GM23338 (cell line): ENCODE measurements around the gene KHSRP. TPM values are rescaled to one million over a fixed set of nuclear protein-coding genes. Genes with fewer than 3 reads are reported as not detected.

ENCODE experiments used
- ATAC-seq: fragments of 200-7000 bp; cut with Tn5 transposase; 3 replicates; pipeline ENCODE4 v1.9.1; 2020
- DNase-seq: peaks from one replicate; pipeline ENCODE4 v3.0.0-alpha.2; 2015; ENCODE audit warnings: low spot score
- H2AFZ ChIP-seq: fragments of 200-600 bp; sonication (generic); 2 replicates; pipeline ENCODE4 v1.8.0; 2016; ENCODE audit warnings: antibody characterized with exemption, mild to moderate bottlenecking, moderate library complexity
- H3F3A ChIP-seq: fragments of 200-600 bp; sonication (generic); replicated peaks from 2 replicates; pipeline ENCODE4 v1.8.0; 2017; ENCODE audit warnings: antibody characterized with exemption, mixed run types, low read depth
- H3K27ac ChIP-seq: fragments of 200-600 bp; sonication (generic); 2 replicates; pipeline ENCODE4 v1.6.1; 2016; ENCODE audit warnings: low read depth
- H3K27me3 ChIP-seq: fragments of 200-600 bp; sonication (generic); 2 replicates; pipeline ENCODE4 v1.8.0; 2016; ENCODE audit warnings: mild to moderate bottlenecking, mixed run types, moderate library complexity; ENCODE audit not compliant: insufficient read depth
- H3K36me3 ChIP-seq: fragments of 200-600 bp; sonication (generic); 2 replicates; pipeline ENCODE4 v1.8.0; 2016; ENCODE audit warnings: mild to moderate bottlenecking; ENCODE audit not compliant: insufficient read depth
- H3K4me1 ChIP-seq: fragments of 200-600 bp; sonication (generic); 2 replicates; pipeline ENCODE4 v1.8.0; 2016; ENCODE audit warnings: mild to moderate bottlenecking, moderate library complexity; ENCODE audit not compliant: insufficient read depth
- H3K4me2 ChIP-seq: fragments of 200-600 bp; sonication (generic); 2 replicates; pipeline ENCODE4 v1.7.1; 2017; ENCODE audit warnings: mixed run types
- H3K4me3 ChIP-seq: fragments of 200-600 bp; sonication (generic); 2 replicates; pipeline ENCODE4 v1.6.1; 2016; ENCODE audit warnings: mixed run types
- H3K79me2 ChIP-seq: fragments of 200-600 bp; sonication (generic); replicated peaks from 2 replicates; pipeline ENCODE4 v1.8.0; 2017; ENCODE audit warnings: mild to moderate bottlenecking; ENCODE audit not compliant: insufficient read depth
- H3K9me2 ChIP-seq: fragments of 200-600 bp; sonication (generic); 2 replicates; pipeline ENCODE4 v1.8.0; 2017; ENCODE audit not compliant: insufficient read depth
- H4K20me1 ChIP-seq: fragments of 200-600 bp; sonication (generic); replicated peaks from 2 replicates; pipeline ENCODE4 v1.8.0; 2017; ENCODE audit warnings: mild to moderate bottlenecking; ENCODE audit not compliant: insufficient read depth
- H3K27ac Mint-ChIP-seq: 2 replicates; pipeline ENCODE4 v1.8.0; 2020; ENCODE audit warnings: inconsistent platforms, mild to moderate bottlenecking, moderate library complexity, mixed read lengths
- H3K27me3 Mint-ChIP-seq: 3 replicates; pipeline ENCODE4 v1.8.0; 2022; ENCODE audit warnings: low read depth, mild to moderate bottlenecking, moderate library complexity, mixed read lengths, inconsistent platforms; ENCODE audit not compliant: insufficient read depth, poor library complexity
- H3K36me3 Mint-ChIP-seq: 3 replicates; pipeline ENCODE4 v1.8.0; 2021; ENCODE audit warnings: low read depth, mild to moderate bottlenecking, inconsistent platforms, moderate library complexity, mixed read lengths
- H3K4me1 Mint-ChIP-seq: 3 replicates; pipeline ENCODE4 v1.8.0; 2020; ENCODE audit warnings: mild to moderate bottlenecking, inconsistent platforms, mixed read lengths
- H3K4me3 Mint-ChIP-seq: 3 replicates; pipeline ENCODE4 v1.8.0; 2021; ENCODE audit warnings: moderate library complexity, mild to moderate bottlenecking, inconsistent platforms, mixed read lengths
- H3K9me3 Mint-ChIP-seq: 3 replicates; pipeline ENCODE4 v1.8.0; 2020; ENCODE audit warnings: moderate library complexity, mild to moderate bottlenecking, inconsistent platforms, mixed read lengths
- ETS1 ChIP-seq: IDR thresholded peaks from 2 replicates; pipeline ENCODE4 v1.6.1; 2016; ENCODE audit warnings: antibody characterized with exemption
- JUNB ChIP-seq: IDR thresholded peaks from one replicate; pipeline ENCODE4 v1.6.1; 2016; ENCODE audit warnings: antibody characterized with exemption; ENCODE audit not compliant: unreplicated experiment
- ZNF331 ChIP-seq: fragments of 250-450 bp; sonication (Bioruptor Pico); IDR thresholded peaks from 2 replicates; pipeline ENCODE4 v1.5.0; 2020; ENCODE audit warnings: low read depth, mild to moderate bottlenecking, moderate library complexity
- polyA plus RNA-seq: library from polyadenylated mRNA; unstranded; fragments of >200 nt; fragmentation: Nextera tagmentation; extraction: Ambion mirVana; gene quantifications from 2 replicates; pipeline ENCODE4 v1.2.1, GENCODE V29; 2016
- total RNA-seq: library from RNA; depleted of rRNA; stranded (reverse); fragments of >200 nt; shearing (Covaris generic); gene quantifications from 2 replicates; pipeline ENCODE4 v1.2.3, GENCODE V29; 2014
- TF ChIP-seq, protein P1 (sequence below): fragments of 250-450 bp; sonication (Bioruptor Pico); IDR thresholded peaks from 2 replicates; pipeline ENCODE4 v1.5.0; 2020; ENCODE audit warnings: mild to moderate bottlenecking, moderate library complexity
- TF ChIP-seq, protein P2 (sequence below): IDR thresholded peaks from one replicate; pipeline ENCODE4 v1.6.1; 2018; ENCODE audit warnings: antibody characterized with exemption; ENCODE audit not compliant: unreplicated experiment

The KHSRP gene
- total and polyA plus RNA-seq, 2 experiments from 2014 or later, result 129 to 359 TPM

DNA sequence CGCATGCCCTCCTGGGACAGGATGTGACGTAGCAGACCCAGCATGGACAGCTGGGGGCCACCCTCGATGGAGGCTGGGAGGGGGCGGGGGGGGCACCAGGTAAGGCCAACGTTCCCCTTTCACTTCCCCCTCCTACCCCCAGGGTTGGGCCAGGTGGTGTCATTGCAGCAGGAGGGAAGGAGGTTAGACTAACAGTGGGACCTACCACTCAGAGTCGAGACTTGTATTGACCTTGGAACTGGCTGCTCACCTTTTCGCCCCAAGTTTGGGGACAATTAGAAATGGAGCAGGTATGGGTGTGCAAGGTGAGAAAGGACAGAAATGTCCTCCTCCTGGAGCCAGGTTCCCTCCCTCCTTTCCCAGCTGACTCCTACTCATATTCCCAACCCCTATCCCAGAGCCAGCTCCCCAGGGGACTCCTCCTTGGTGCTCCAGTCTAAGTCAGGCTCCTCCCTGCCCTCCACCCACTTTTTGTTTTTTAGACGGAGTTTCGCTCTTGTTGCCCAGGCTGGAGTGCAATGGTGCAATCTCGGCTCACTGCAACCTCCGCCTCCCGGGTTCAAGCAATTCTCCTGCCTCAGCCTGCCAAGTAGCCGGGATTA lies 17.6 kb upstream of the KHSRP start:
- no peak for DNase-seq
- H3K36me3 Mint-ChIP-seq, result peaks cover 8% of the 10 kb centered on the region

GRCh38 chr19:6440905-6441304 lies 16.3 kb upstream of the KHSRP start:
- ATAC-seq, result no peak
- Mint-ChIP-seq H3K36me3 (peaks cover 4% of the 10 kb centered on the region; the same call in 2 of the 3 replicates), H3K4me3 (no peak overlapping the region), H3K9me3 (no peaks in the 10 kb centered on the region), H3K4me1 (no peaks in the 10 kb centered on the region), H3K27me3 (no peaks in the 10 kb centered on the region), H3K27ac (no peak overlapping the region; the same call in 1 of the 2 replicates)
- Histone ChIP-seq H3K4me1 (no peaks in the 10 kb centered on the region), H3K36me3 (no peaks in the 10 kb centered on the region), H2AFZ (no peak overlapping the region), H3K79me2 (no peaks in the 10 kb centered on the region), H3K27me3 (no peaks in the 10 kb centered on the region), H4K20me1 (no peaks in the 10 kb centered on the region; the same call in 1 of the 2 replicates), H3K4me3 (no peak overlapping the region), H3K27ac (no peak overlapping the region), H3K4me2 (no peak overlapping the region), H3K9me2 (no peaks in the 10 kb centered on the region), H3F3A (no peaks in the 10 kb centered on the region)
- DNase-seq, result no peak
- TF ChIP-seq, protein P1, sequence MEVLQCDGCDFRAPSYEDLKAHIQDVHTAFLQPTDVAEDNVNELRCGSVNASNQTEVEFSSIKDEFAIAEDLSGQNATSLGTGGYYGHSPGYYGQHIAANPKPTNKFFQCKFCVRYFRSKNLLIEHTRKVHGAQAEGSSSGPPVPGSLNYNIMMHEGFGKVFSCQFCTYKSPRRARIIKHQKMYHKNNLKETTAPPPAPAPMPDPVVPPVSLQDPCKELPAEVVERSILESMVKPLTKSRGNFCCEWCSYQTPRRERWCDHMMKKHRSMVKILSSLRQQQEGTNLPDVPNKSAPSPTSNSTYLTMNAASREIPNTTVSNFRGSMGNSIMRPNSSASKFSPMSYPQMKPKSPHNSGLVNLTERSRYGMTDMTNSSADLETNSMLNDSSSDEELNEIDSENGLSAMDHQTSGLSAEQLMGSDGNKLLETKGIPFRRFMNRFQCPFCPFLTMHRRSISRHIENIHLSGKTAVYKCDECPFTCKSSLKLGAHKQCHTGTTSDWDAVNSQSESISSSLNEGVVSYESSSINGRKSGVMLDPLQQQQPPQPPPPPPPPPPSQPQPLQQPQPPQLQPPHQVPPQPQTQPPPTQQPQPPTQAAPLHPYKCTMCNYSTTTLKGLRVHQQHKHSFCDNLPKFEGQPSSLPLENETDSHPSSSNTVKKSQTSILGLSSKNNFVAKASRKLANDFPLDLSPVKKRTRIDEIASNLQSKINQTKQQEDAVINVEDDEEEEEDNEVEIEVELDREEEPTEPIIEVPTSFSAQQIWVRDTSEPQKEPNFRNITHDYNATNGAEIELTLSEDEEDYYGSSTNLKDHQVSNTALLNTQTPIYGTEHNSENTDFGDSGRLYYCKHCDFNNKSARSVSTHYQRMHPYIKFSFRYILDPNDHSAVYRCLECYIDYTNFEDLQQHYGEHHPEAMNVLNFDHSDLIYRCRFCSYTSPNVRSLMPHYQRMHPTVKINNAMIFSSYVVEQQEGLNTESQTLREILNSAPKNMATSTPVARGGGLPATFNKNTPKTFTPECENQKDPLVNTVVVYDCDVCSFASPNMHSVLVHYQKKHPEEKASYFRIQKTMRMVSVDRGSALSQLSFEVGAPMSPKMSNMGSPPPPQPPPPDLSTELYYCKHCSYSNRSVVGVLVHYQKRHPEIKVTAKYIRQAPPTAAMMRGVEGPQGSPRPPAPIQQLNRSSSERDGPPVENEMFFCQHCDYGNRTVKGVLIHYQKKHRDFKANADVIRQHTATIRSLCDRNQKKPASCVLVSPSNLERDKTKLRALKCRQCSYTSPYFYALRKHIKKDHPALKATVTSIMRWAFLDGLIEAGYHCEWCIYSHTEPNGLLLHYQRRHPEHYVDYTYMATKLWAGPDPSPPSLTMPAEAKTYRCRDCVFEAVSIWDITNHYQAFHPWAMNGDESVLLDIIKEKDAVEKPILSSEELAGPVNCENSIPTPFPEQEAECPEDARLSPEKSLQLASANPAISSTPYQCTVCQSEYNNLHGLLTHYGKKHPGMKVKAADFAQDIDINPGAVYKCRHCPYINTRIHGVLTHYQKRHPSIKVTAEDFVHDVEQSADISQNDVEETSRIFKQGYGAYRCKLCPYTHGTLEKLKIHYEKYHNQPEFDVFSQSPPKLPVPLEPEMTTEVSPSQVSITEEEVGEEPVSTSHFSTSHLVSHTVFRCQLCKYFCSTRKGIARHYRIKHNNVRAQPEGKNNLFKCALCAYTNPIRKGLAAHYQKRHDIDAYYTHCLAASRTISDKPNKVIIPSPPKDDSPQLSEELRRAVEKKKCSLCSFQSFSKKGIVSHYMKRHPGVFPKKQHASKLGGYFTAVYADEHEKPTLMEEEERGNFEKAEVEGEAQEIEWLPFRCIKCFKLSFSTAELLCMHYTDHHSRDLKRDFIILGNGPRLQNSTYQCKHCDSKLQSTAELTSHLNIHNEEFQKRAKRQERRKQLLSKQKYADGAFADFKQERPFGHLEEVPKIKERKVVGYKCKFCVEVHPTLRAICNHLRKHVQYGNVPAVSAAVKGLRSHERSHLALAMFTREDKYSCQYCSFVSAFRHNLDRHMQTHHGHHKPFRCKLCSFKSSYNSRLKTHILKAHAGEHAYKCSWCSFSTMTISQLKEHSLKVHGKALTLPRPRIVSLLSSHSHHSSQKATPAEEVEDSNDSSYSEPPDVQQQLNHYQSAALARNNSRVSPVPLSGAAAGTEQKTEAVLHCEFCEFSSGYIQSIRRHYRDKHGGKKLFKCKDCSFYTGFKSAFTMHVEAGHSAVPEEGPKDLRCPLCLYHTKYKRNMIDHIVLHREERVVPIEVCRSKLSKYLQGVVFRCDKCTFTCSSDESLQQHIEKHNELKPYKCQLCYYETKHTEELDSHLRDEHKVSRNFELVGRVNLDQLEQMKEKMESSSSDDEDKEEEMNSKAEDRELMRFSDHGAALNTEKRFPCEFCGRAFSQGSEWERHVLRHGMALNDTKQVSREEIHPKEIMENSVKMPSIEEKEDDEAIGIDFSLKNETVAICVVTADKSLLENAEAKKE, result no peak
- TF ChIP-seq ETS1 (no peak), ZNF331 (no peak), JUNB (no peak)

More for the DNA sequence above, 17.6 kb upstream of the KHSRP start:
- Histone ChIP-seq H3F3A (no peaks in the 10 kb centered on the region), H2AFZ (no peak overlapping the region), H3K4me3 (no peak overlapping the region), H3K36me3 (no peaks in the 10 kb centered on the region), H3K4me1 (no peaks in the 10 kb centered on the region), H3K4me2 (no peak overlapping the region), H4K20me1 (no peaks in the 10 kb centered on the region; the same call in 1 of the 2 replicates), H3K27ac (no peak overlapping the region), H3K27me3 (no peaks in the 10 kb centered on the region), H3K79me2 (no peaks in the 10 kb centered on the region), H3K9me2 (no peaks in the 10 kb centered on the region)
- H3K27ac Mint-ChIP-seq, result no peak overlapping the region
- H3K4me3 Mint-ChIP-seq, result no peak overlapping the region
- H3K27me3 Mint-ChIP-seq, result peaks cover 3% of the 10 kb centered on the region
- no peak for ATAC-seq
- TF ChIP-seq, protein P2, sequence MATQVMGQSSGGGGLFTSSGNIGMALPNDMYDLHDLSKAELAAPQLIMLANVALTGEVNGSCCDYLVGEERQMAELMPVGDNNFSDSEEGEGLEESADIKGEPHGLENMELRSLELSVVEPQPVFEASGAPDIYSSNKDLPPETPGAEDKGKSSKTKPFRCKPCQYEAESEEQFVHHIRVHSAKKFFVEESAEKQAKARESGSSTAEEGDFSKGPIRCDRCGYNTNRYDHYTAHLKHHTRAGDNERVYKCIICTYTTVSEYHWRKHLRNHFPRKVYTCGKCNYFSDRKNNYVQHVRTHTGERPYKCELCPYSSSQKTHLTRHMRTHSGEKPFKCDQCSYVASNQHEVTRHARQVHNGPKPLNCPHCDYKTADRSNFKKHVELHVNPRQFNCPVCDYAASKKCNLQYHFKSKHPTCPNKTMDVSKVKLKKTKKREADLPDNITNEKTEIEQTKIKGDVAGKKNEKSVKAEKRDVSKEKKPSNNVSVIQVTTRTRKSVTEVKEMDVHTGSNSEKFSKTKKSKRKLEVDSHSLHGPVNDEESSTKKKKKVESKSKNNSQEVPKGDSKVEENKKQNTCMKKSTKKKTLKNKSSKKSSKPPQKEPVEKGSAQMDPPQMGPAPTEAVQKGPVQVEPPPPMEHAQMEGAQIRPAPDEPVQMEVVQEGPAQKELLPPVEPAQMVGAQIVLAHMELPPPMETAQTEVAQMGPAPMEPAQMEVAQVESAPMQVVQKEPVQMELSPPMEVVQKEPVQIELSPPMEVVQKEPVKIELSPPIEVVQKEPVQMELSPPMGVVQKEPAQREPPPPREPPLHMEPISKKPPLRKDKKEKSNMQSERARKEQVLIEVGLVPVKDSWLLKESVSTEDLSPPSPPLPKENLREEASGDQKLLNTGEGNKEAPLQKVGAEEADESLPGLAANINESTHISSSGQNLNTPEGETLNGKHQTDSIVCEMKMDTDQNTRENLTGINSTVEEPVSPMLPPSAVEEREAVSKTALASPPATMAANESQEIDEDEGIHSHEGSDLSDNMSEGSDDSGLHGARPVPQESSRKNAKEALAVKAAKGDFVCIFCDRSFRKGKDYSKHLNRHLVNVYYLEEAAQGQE, result no peak
- no peak for TF ChIP-seq ETS1
- peaks cover 2% of the 10 kb centered on the region; the same call in 1 of the 3 replicates for H3K9me3 Mint-ChIP-seq
- no peaks in the 10 kb centered on the region for H3K4me1 Mint-ChIP-seq
